NCI-H524 treated with DMSO at 0.1 percent for 48 hours (cell line): Measurements from ENCODE around the gene MAGI2.

Source experiments
- DNase-seq: peaks from one replicate; lab custom pipeline; 2025; lab: John Stamatoyannopoulos, UW

The MAGI2 gene

DNA sequence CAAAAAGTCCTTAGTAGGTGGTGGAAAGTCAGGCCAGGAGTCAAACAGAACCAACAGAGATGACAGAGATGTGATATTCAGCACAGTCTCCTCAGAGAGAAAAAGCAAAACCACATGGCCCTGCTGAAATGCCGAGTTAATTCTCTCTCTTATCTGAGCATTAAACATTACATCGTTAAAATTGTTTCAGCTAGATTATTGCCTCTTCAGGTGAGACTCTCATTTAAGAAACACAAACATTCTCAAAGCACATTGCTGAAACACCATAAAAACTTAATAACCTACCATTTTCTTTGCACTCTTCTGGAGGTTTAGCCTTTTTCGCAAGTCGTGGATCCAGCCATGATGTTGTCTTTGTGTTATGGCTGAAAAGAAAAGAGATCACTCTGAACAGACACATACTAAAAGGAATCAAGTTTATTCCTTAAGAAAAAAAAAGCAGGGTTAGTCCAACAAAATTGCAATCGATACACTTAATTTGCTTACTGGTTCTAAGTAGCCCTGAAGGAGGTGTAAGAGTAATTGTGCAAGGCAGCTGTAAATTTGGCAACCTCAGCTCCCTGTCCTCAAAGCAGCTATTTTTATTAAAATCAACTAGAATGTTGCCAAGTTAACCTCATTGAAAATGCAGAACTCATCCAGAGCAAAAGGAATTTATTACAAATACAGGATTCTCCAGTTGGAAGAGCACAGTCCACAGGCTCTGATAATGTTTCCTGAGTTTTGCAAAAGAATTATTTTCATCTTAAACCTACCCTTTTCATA lies 963.8 kb downstream of the MAGI2 start:
- DNase-seq: no peak

DNA sequence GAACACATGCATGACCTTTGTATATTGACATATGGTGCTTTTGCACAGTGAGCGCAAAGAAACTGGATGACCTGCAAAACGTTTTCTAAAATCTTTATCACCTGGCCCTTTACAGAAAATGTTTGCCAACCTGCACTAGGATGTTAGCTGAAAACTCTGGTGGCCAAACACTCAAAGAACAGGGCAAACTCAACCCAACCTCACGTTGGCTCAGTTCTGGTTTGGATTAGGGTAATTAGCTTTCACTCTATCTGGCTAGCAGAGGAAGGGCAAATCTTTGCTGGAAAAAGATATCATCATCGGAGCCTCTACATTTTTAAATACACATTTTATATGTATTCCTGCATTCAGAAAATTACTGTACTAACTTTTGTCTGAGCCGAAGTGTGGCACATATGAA lies 966.0 kb downstream of the MAGI2 start:
- no peak for DNase-seq

GRCh38 chr7:78479348-78479747 lies 974.1 kb downstream of the MAGI2 start:
- no peak for DNase-seq

GRCh38 chr7:78476851-78477405 lies 976.5 kb downstream of the MAGI2 start:
- no peak for DNase-seq

DNA sequence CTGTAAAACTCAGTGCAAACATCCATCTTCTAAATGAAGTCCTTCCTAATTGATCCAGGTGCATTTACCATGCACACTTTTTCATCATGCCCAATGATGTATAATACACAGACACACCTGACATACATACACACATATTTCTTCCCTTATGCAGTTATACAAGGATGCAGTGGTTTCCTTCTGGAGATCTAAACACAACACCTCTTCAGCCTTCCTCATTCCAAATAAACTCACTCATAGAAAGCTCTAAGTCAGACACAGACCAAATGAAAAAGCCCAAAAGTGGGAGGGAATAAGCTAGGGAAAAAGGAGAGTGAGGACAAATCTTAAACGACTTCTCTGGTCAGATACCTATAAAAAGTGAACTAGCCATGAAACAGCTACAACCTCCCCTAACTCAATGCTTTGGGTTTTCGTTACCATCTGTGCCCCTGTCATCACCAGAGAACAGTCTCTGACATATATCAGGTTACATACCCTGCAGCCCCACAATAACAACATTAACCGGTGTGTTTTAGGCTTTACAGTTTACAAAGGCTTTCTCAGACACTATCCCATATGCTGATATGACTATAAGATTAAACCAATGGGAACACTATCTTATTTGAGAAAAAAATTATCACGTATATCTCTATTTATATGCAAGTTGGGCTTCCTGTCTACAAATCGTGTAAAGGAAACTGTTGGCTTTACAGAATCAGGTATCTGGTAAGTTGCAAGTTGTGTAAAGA lies 979.7 kb downstream of the MAGI2 start:
- DNase-seq: peak; percentile 63

DNA sequence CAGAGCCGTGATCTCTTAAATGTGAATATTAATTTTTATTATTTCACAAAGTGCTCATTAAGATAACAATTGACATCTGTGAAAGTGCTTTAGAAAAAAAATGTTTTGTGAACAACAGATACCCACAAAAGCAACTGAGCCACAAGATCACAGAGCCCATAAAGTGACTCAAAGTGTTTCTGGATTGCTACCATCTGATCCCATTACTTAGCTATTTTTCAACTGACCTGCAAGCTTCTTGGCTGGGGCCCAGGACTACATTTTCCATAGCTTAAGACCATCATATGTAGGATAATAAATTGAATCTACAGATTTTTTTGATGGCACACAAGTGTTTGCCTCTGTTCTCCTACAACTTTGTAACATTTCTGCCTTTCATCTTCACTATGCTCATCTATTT lies 980.4 kb downstream of the MAGI2 start:
- no peak for DNase-seq

DNA sequence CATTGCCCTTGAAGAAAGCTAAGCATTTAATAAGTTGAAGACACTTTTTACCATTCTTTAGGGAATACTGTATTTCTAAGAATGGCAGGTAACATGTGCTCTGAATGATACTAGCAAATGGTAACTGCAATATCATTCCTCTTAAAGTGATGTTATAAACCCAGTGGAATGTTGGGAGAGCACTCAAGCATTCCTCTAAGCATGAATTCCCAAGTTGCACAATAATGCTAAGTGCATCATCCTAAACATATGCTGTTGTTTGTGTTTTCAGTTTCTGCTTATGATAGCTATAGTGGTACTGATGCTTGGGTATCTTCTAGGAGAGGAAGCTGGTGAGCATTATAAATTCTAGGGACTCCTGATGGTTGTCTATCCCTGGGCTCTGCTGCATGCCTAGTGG lies 980.9 kb downstream of the MAGI2 start:
- DNase-seq: no peak

GRCh38 chr7:78465894-78466293 lies 987.6 kb downstream of the MAGI2 start:
- no peak for DNase-seq

DNA sequence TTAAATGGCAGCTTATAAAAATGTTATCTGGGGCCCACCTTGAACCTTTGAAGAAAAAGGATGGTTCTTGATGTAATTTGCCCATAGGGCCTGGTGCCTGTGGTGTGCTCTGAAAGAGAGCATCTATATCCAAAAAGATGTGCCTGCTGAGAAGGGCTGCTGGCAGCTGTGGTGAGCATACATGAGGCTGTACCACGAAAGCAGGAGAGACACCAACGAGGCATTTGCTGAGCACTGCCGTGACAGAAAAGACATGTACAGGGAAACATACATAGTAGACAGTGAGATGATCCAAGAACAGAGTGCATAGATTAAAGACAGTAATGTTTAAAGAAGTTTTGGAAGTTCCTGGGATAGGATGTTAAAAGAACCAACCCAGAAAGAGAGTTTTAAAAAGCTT lies 990.4 kb downstream of the MAGI2 start:
- no peak for DNase-seq

- DNase-seq: no peak
These were observed 1002.8 kb downstream of the MAGI2 start for GRCh38 chr7:78450706-78451105.

GRCh38 chr7:78448911-78449310 lies 1004.6 kb downstream of the MAGI2 start:
- no peak for DNase-seq

- no peak for DNase-seq
These were observed 1009.2 kb downstream of the MAGI2 start for GRCh38 chr7:78444267-78444666.

DNA sequence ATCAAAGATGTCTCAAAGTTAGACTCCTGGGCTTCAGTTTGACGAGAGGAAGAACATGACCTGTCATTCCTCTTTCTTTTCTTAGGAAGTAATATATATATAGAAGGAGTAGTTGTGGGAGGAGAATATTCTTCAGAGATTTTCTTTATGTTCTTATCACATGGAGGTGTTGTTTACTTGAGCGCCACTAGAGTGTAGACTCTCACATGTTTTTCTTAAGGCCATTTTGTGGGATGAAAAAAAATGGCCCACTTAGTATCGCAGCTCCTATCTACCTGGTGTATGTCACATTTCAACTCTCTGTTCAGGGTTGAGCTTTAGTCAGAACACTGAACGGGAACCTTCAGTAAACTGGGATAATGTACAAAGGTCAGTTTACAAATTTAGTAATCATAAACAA lies 1009.7 kb downstream of the MAGI2 start:
- no peak for DNase-seq

DNA sequence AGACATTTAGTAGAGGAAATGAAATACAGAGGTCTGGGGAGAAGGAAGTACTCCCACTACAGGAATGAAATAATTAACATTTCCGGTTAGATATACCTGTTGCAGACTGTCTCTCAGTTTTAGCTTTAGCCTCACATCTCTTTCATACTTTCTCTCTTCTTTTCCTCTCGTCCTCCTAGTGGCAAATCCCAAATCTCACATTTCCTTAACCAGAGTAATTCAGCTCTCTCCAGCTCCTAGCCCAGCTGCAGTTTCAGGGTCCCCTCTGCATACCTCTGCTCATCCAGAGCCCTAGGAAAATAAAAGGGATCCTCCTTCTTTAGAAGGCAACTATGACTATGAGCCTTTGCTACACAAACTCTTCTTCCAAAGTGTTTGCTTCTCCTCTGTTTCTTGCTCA lies 1011.7 kb downstream of the MAGI2 start:
- DNase-seq: no peak

DNA sequence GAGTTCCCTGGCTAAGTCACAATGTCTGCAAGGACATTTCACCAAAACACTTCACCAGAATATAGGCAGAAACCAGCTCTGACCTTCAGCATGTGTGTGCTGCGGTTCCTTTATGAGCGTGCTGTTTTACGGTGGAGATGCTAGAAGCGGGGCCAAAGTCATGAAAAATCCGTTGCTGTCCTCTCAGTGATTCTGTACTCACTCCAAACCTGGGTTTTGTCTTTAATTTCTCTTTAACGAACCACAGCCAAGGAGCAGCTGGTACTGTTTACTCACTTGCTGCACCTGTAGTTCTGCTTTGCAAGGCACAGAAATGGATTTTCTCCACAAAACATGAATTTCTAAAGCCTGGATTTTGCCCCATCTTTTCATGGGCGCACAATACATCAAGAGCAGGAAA lies 1015.0 kb downstream of the MAGI2 start:
- no peak for DNase-seq

GRCh38 chr7:78437118-78437517 lies 1016.3 kb downstream of the MAGI2 start:
- DNase-seq: no peak

- no peak for DNase-seq
These were observed 1018.1 kb downstream of the MAGI2 start for GRCh38 chr7:78435355-78435754.

DNA sequence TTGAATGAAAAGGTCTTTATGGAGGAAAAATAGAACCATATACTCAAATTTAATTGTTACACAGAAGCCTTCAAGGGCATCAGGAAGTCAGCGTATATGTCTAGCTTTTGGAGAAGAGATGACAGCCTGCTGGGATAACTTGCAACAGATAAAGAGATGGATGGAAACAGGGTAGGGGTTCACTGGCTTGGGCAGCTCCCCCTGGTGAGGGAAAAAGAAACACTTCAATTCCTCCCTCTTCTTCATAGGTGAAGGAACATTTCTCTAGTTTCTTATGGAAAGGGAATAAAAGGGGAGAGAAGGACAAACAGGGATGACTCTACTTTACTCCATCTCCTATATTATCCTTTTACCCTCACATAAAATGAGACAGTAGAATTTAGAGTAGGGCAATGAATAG lies 1019.2 kb downstream of the MAGI2 start:
- no peak for DNase-seq

DNA sequence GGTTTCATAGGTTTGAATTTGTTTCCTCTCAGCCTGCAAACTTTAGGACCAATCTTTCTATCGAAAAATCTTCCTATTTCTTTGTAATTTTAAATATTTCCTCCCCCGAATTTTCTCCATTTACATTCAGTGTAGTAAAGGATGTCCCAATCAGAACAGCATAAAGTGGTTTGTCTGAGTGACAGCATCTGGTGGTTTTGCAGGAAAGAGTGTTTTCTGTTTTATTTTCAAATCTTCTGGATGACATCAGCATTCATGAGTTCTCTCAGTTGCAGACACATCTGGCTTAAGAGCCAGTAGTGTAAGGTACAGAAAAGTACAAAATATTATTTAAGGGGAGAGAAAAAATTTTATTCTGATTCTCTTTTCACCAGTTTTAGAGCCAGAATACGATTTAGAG lies 1020.0 kb downstream of the MAGI2 start:
- no peak for DNase-seq

DNA sequence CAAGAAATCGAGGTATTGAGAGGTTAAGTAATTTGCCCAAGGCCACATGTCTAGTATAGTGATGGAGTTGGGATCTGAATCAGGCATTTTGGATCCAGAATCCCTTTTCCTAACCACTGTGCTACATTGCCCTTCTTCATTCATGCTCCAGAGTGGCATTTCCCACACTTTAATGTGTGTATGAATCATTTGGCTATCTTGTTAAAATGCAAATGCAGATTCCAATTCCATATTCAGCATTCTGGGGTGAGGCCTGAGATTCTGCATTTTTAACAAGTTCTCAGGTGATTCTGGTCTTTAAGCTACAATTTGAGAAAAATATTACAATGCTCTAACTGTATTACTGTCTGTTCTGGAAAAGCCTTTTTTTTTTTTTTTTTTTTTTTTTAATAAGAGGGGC lies 1023.6 kb downstream of the MAGI2 start:
- no peak for DNase-seq

- no peak for DNase-seq
These were observed 1026.3 kb downstream of the MAGI2 start for GRCh38 chr7:78427209-78427608.

GRCh38 chr7:78420001-78420400 lies 1033.5 kb downstream of the MAGI2 start:
- peak; percentile 66 for DNase-seq

GRCh38 chr7:78417180-78417853 lies 1036.2 kb downstream of the MAGI2 start:
- DNase-seq: no peak
